Keratinocyte (primary cell): ENCODE measurements around the gene ZNF451. TPM values are rescaled to one million over a fixed set of nuclear protein-coding genes. Genes with fewer than 3 reads are reported as not detected.

ENCODE experiments used
- DNase-seq: peaks from one replicate; pipeline ENCODE4 v3.0.0-alpha.2; 2011; ENCODE audit warnings: low read depth, missing footprints, low spot score
- FAIRE-seq: peaks from 2 replicates; lab custom pipeline; 2011; peaks lifted over from hg19 to GRCh38; lab: Jason Lieb, UNC
- H2AFZ ChIP-seq: 2 replicates; pipeline ENCODE4 v1.6.0; 2012; ENCODE audit warnings: low read length, control low read depth, inconsistent platforms; ENCODE audit not compliant: control insufficient read depth
- H3K27ac ChIP-seq: 2 replicates; pipeline ENCODE4 v1.5.1; 2011; ENCODE audit warnings: low read length; ENCODE audit not compliant: control insufficient read depth, insufficient read depth
- H3K27me3 ChIP-seq: 3 replicates; pipeline ENCODE4 v1.6.0; 2011; ENCODE audit warnings: low read length; ENCODE audit not compliant: control insufficient read depth, insufficient read depth; ENCODE audit errors: extremely low read depth
- H3K36me3 ChIP-seq, 2 experiments: 2 replicates in 1 of 2; 3 replicates in 1 of 2; pipeline ENCODE4 v1.5.1; 2011; ENCODE audit warnings: low read length in 2 of 2, mild to moderate bottlenecking in 1 of 2; ENCODE audit not compliant: control insufficient read depth in 2 of 2, insufficient read depth in 2 of 2; ENCODE audit errors: extremely low read depth in 1 of 2
- H3K4me1 ChIP-seq: 3 replicates; pipeline ENCODE4 v1.5.1; 2011; ENCODE audit warnings: low read length; ENCODE audit not compliant: control insufficient read depth, insufficient read depth; ENCODE audit errors: extremely low read depth
- H3K4me2 ChIP-seq: 3 replicates; pipeline ENCODE4 v1.6.0; 2011; ENCODE audit warnings: low read depth, low read length; ENCODE audit not compliant: control insufficient read depth, insufficient read depth; ENCODE audit errors: extremely low read depth
- H3K4me3 ChIP-seq, 3 experiments: fragments of 200-600 bp in 1 of 3; sonication (generic) in 1 of 3; 2 replicates in 2 of 3; 3 replicates in 1 of 3; pipeline ENCODE4 v1.5.1; 2011 to 2016; ENCODE audit warnings: low read length in 3 of 3, mild to moderate bottlenecking in 3 of 3, control low read depth in 2 of 3, inconsistent platforms in 1 of 3, low read depth in 1 of 3, mixed read lengths in 1 of 3, mixed run types in 1 of 3, moderate library complexity in 1 of 3; ENCODE audit not compliant: control insufficient read depth in 2 of 3, insufficient read depth in 2 of 3; ENCODE audit errors: extremely low read depth in 1 of 3
- H3K79me2 ChIP-seq: 2 replicates; pipeline ENCODE4 v1.6.0; 2012; ENCODE audit warnings: low read length; ENCODE audit not compliant: control insufficient read depth, insufficient read depth
- H3K9ac ChIP-seq: 3 replicates; pipeline ENCODE4 v1.6.0; 2011; ENCODE audit warnings: low read length; ENCODE audit not compliant: control insufficient read depth, insufficient read depth; ENCODE audit errors: extremely low read depth
- H3K9me1 ChIP-seq: 3 replicates; pipeline ENCODE4 v1.6.0; 2011; ENCODE audit warnings: low read length; ENCODE audit not compliant: control insufficient read depth, insufficient read depth; ENCODE audit errors: extremely low read depth
- H3K9me3 ChIP-seq: 2 replicates; pipeline ENCODE4 v1.5.1; 2012; ENCODE audit warnings: low read depth, low read length; ENCODE audit not compliant: control insufficient read depth
- H4K20me1 ChIP-seq: 3 replicates; pipeline ENCODE4 v1.6.0; 2011; ENCODE audit warnings: low read length; ENCODE audit not compliant: control insufficient read depth, insufficient read depth; ENCODE audit errors: extremely low read depth
- EZH2 ChIP-seq: IDR thresholded peaks from one replicate; pipeline ENCODE4 v1.6.1; 2012; ENCODE audit warnings: inconsistent platforms, mild to moderate bottlenecking, low read length, moderate library complexity
- dilution Hi-C: fragments of 300-500 bp; cut with MboI; formaldehyde crosslinking; loops from one replicate; pipeline ENCODE4 v1.7.0; 2020; ENCODE audit warnings: low sequenced_read_pairs; ENCODE audit not compliant: extremely low pct_ligation_motif_present
- polyA plus RNA-seq, 5 experiments: library from polyadenylated mRNA; depleted of rRNA in 3 of 5; stranded (reverse) in 3 of 5; stranded (forward) in 1 of 5; unstranded in 1 of 5; fragments of >200 nt; gene quantifications; 1 replicate in 1 of 5; 2 replicates in 3 of 5; 3 replicates in 1 of 5; pipeline versions ENCODE4 v1.2.1 to v1.2.3, GENCODE V29; 2011 to 2012; ENCODE audit warnings: missing spikeins in 2 of 5, low read depth in 1 of 5, low replicate concordance in 1 of 5
- TF ChIP-seq, protein P1 (sequence below), 3 experiments: IDR thresholded peaks in 1 of 3; conservative IDR thresholded peaks in 1 of 3; optimal IDR thresholded peaks in 1 of 3; 2 replicates in 2 of 3; 3 replicates in 1 of 3; pipeline versions ENCODE3 to v1.5.1; 2011; ENCODE audit warnings: low read length in 3 of 3, mild to moderate bottlenecking in 3 of 3, moderate library complexity in 2 of 3, control low read depth in 1 of 3, inconsistent platforms in 1 of 3; ENCODE audit not compliant: insufficient read depth in 2 of 3; ENCODE audit errors: extremely low read depth in 1 of 3

ZNF451 gene
- polyA plus RNA-seq, 1 donor (not counting 4 experiments of a cell fraction or from before 2014, with no cell fraction given), result 32.1 TPM

DNA sequence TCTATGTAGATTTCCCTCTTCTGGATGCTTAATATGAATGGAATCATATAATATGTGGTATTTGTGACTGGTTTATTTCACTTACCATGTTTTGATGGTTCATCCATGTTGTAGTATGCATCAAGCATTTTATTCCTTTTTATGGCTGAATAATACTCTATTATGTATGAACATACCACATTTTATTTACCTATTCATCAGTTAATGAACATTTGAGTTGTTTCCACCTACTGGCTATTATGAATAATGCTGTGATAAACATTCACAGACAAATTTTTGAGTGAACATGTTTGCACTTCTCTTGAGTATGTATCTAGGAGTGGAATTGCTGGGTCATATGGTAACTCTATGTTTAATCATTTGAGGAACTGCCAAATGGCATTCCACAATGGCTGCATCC lies 14.9 kb upstream of the ZNF451 start:
- Histone ChIP-seq H3K36me3 (no peaks in the 10 kb centered on the region), H3K4me2 (no peak overlapping the region), H3K4me1 (no peaks in the 10 kb centered on the region), H3K4me3 (no peak overlapping the region), H3K27me3 (no peaks in the 10 kb centered on the region), H3K79me2 (no peaks in the 10 kb centered on the region), H3K27ac (no peak overlapping the region), H3K9me3 (no peaks in the 10 kb centered on the region), H4K20me1 (no peaks in the 10 kb centered on the region), H2AFZ (no peak overlapping the region), H3K9me1 (no peaks in the 10 kb centered on the region), H3K9ac (no peak overlapping the region)
- DNase-seq (no peak), FAIRE-seq (no peak)
- dilution Hi-C loops, result no loop called here
- TF ChIP-seq EZH2, result no peak
- TF ChIP-seq, protein P1, sequence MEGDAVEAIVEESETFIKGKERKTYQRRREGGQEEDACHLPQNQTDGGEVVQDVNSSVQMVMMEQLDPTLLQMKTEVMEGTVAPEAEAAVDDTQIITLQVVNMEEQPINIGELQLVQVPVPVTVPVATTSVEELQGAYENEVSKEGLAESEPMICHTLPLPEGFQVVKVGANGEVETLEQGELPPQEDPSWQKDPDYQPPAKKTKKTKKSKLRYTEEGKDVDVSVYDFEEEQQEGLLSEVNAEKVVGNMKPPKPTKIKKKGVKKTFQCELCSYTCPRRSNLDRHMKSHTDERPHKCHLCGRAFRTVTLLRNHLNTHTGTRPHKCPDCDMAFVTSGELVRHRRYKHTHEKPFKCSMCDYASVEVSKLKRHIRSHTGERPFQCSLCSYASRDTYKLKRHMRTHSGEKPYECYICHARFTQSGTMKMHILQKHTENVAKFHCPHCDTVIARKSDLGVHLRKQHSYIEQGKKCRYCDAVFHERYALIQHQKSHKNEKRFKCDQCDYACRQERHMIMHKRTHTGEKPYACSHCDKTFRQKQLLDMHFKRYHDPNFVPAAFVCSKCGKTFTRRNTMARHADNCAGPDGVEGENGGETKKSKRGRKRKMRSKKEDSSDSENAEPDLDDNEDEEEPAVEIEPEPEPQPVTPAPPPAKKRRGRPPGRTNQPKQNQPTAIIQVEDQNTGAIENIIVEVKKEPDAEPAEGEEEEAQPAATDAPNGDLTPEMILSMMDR (optimal IDR thresholded peaks at IDR 0.05 in 1 of 3, IDR thresholded peaks at IDR 0.05 in 1 of 3, conservative IDR thresholded peaks at IDR 0.05 in 1 of 3; ENCODE audit: extremely low read depth in 1 of 3, insufficient read depth in 2 of 3, low read length in 3 of 3), result no peak

DNA sequence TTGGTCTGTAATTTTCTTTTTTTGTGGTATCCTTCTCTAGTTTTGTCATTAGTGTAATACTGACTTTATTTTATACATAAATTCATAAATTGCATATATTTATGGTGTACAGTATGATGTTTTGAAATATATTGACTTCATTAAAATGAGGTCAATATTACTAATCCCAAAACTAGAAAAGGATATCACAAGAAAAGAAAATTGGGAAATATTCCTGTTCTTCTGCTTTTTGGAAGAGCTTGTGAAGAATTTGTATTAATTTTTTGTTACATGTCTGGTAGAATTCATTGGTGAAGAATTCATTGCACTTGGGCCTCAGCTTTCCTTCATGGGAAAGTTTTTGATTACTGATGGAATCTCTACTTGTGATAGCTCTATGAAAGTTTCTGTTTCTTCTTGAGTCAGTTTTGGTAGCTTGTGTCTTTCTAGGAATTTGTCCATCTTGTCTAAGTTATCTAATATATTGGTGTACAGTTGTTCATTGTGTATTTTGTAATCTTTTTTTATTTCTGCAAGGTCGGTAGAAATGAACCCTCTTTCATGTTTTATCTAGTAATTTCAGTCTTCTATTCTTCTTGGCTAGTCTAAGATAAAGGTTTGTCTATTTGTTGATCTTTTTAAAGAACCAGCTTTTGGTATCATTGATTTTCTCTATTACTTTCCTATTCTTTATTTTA lies 11.3 kb upstream of the ZNF451 start:
- dilution Hi-C loops, result no loop called here
- no peak for DNase-seq

More for the DNA sequence above, 11.3 kb upstream of the ZNF451 start:
- no peak overlapping the region for H3K9ac ChIP-seq
- no peaks in the 10 kb centered on the region for H3K9me1 ChIP-seq
- no peaks in the 10 kb centered on the region for H3K4me1 ChIP-seq
- H3K79me2 ChIP-seq, result no peaks in the 10 kb centered on the region
- no peak overlapping the region for H3K27ac ChIP-seq
- H3K4me3 ChIP-seq, result no peak overlapping the region
- H3K4me2 ChIP-seq, result no peak overlapping the region
- no peak overlapping the region for H2AFZ ChIP-seq
- H4K20me1 ChIP-seq, result no peaks in the 10 kb centered on the region
- TF ChIP-seq EZH2, result no peak
- TF ChIP-seq, protein P1 (optimal IDR thresholded peaks at IDR 0.05 in 1 of 3, IDR thresholded peaks at IDR 0.05 in 1 of 3, conservative IDR thresholded peaks at IDR 0.05 in 1 of 3; ENCODE audit: extremely low read depth in 1 of 3, insufficient read depth in 2 of 3, low read length in 3 of 3), result no peak
- FAIRE-seq, result no peak
- no peaks in the 10 kb centered on the region for H3K9me3 ChIP-seq
- no peaks in the 10 kb centered on the region for H3K27me3 ChIP-seq
- H3K36me3 ChIP-seq, result no peaks in the 10 kb centered on the region
